Body of pancreas (tissue), 4 donors: ENCODE results near the gene BCCIP. TPM values are rescaled to one million over a fixed set of nuclear protein-coding genes. Genes with fewer than 3 reads are reported as not detected.

Experiments used
- ATAC-seq: fragments of 150-250 bp; one replicate; pipeline ENCODE4 v1.9.1; 2016
- DNase-seq, 4 donors: peaks; one replicate each; pipeline ENCODE4 v3.0.0-alpha.2; 2019
- H3K27ac ChIP-seq, 4 donors: fragments of 200-600 bp; sonication (generic); 1 replicate in 3 of 4; 2 replicates in 1 of 4; pipeline versions ENCODE4 v1.5.1 to v1.6.1; 2016 to 2019; ENCODE audit warnings: mild to moderate bottlenecking in 1 of 4, mixed read lengths in 1 of 4, moderate library complexity in 1 of 4
- H3K27me3 ChIP-seq, 2 donors: fragments of 200-600 bp; sonication (generic); one replicate each; pipeline ENCODE4 v1.6.0; 2016; ENCODE audit warnings: mild to moderate bottlenecking in 1 of 2
- H3K36me3 ChIP-seq, 2 donors: fragments of 200-600 bp; sonication (generic); replicated peaks in 1 of 2; 2 replicates each; pipeline ENCODE4 v1.5.1; 2016; ENCODE audit warnings: low read depth in 2 of 2; ENCODE audit not compliant: insufficient read depth in 1 of 2
- H3K4me1 ChIP-seq: fragments of 200-600 bp; sonication (generic); one replicate; pipeline ENCODE4 v1.6.0; 2016
- H3K4me3 ChIP-seq, 2 donors: fragments of 200-600 bp; sonication (generic); 1 replicate in 1 of 2; 2 replicates in 1 of 2; pipeline ENCODE4 v1.5.1; 2016 to 2019
- H3K9me3 ChIP-seq, 3 donors: fragments of 200-600 bp; sonication (generic); 1 replicate in 2 of 3; 2 replicates in 1 of 3; pipeline ENCODE4 v1.5.1; 2016
- CTCF ChIP-seq, 7 experiments: fragments of 450-650 bp in 4 of 7; fragments of 200-600 bp in 3 of 7; sonication (generic) in 3 of 7; IDR thresholded peaks; one replicate each; pipeline ENCODE4 v1.5.1; 2016 to 2019; ENCODE audit warnings: antibody characterized with exemption in 7 of 7
- POLR2A ChIP-seq, 3 donors: fragments of 450-650 bp; IDR thresholded peaks; one replicate each; pipeline ENCODE4 v1.6.1; 2016; ENCODE audit warnings: antibody characterized with exemption in 3 of 3, mild to moderate bottlenecking in 2 of 3
- WGBS, 2 donors: methylation state at CpG; one replicate each; pipeline ENCODE4 v1.1.5; 2017; 5-methylcytosine and 5-hydroxymethylcytosine counted together
- intact Hi-C: fragments of 100-400 bp; cut with DNase I; formaldehyde crosslinking; loops from one replicate; pipeline ENCODE4 v1.15.1; 2023
- total RNA-seq, 2 donors: library from RNA; depleted of rRNA; stranded (reverse); fragments of >200 nt; gene quantifications; one replicate each; pipeline ENCODE4 v1.1.0, GENCODE V29; 2016

BCCIP gene
- total RNA-seq, 2 donors from 2014 or later = 16.2 to 31.4 TPM

GRCh38 chr10:125850766-125851731 lies 27.7 kb downstream of the BCCIP start:
- 98 to 100% methylated on average over 2 of the region's 2 CpGs for WGBS, 2 donors
- peaks cover 0 to 5% of the 10 kb centered on the region in 2 donors for H3K36me3 ChIP-seq
- H3K27ac ChIP-seq = no peak overlapping the region

GRCh38 chr10:125852487-125852886 lies 29.1 kb downstream of the BCCIP start:
- no peak for DNase-seq
- 83 to 93% methylated on average over 7 of the region's 7 CpGs for WGBS, 2 donors
- intact Hi-C loops = no loop called here
- ATAC-seq = no peak
- H3K4me3 ChIP-seq = no peak overlapping the region
- no peaks in the 10 kb centered on the region for H3K27me3 ChIP-seq
- no peaks in the 10 kb centered on the region for H3K9me3 ChIP-seq
- peaks cover 0 to 5% of the 10 kb centered on the region in 2 donors for H3K36me3 ChIP-seq
- TF ChIP-seq POLR2A (IDR thresholded peaks at IDR 0.05) = no peak
- no peak for TF ChIP-seq CTCF (IDR thresholded peaks at IDR 0.05)
- no peak overlapping the region for H3K27ac ChIP-seq
- peaks cover 21% of the 10 kb centered on the region for H3K4me1 ChIP-seq

More at GRCh38 chr10:125850766-125851731, 27.7 kb downstream of the BCCIP start:
- Histone ChIP-seq H3K27me3 (no peaks in the 10 kb centered on the region), H3K4me3 (no peak overlapping the region), H3K4me1 (peaks cover 29% of the 10 kb centered on the region), H3K9me3 (no peaks in the 10 kb centered on the region)
- DNase-seq (no peak), ATAC-seq (no peak)
- no peak for TF ChIP-seq CTCF (IDR thresholded peaks at IDR 0.05)
- no peak for TF ChIP-seq POLR2A (IDR thresholded peaks at IDR 0.05)
- intact Hi-C loops = no loop called here

- WGBS, 2 donors = 44 to 68% methylated on average over 2 of the region's 2 CpGs
- Histone ChIP-seq H3K4me3 (no peak overlapping the region), H3K4me1 (peaks cover 3% of the 10 kb centered on the region), H3K27me3 (no peaks in the 10 kb centered on the region), H3K9me3 (no peaks in the 10 kb centered on the region), H3K27ac (no peak overlapping the region), H3K36me3 (peaks cover 0 to 5% of the 10 kb centered on the region in 2 donors)
- intact Hi-C loops = no loop called here
- TF ChIP-seq POLR2A (IDR thresholded peaks at IDR 0.05) (no peak), CTCF (IDR thresholded peaks at IDR 0.05) (no peak)
- ATAC-seq (no peak), DNase-seq (no peak)
Observed at GRCh38 chr10:125857185-125857760, 33.9 kb downstream of the BCCIP start.

- Histone ChIP-seq H3K9me3 (no peaks in the 10 kb centered on the region), H3K4me3 (no peak overlapping the region), H3K36me3 (peaks cover 0 to 2% of the 10 kb centered on the region in 2 donors), H3K27ac (peak overlapping the region in 3 of 4 donors; percentile 7 to 37 (median 21)), H3K4me1 (peaks cover 3% of the 10 kb centered on the region), H3K27me3 (no peaks in the 10 kb centered on the region)
- intact Hi-C loops = no loop called here
- no peak for ATAC-seq
- TF ChIP-seq POLR2A (IDR thresholded peaks at IDR 0.05) = no peak
- no peak for TF ChIP-seq CTCF (IDR thresholded peaks at IDR 0.05)
- WGBS, 2 donors = 46 to 70% methylated on average over 4 of the region's 4 CpGs
- peak in 2 of 4 donors; percentile 30 to 32 for DNase-seq
Observed at GRCh38 chr10:125859128-125859817, 35.9 kb downstream of the BCCIP start.
